WTC11 (cell line): Measurements from ENCODE around the gene ATG13.

Source experiments
- TF ChIP-seq, protein P1 (sequence below): sonication (generic); formaldehyde crosslinking; IDR thresholded peaks from 2 replicates; pipeline ENCODE4 v1.8.1; 2022; ENCODE audit warnings: low read depth, missing genetic modification reagents, borderline replicate concordance
- TF ChIP-seq, protein P2 (sequence below): fragments of 200-600 bp; IDR thresholded peaks from 2 replicates; pipeline ENCODE4 v1.8.0; 2022; ENCODE audit warnings: antibody characterized with exemption

DNA sequence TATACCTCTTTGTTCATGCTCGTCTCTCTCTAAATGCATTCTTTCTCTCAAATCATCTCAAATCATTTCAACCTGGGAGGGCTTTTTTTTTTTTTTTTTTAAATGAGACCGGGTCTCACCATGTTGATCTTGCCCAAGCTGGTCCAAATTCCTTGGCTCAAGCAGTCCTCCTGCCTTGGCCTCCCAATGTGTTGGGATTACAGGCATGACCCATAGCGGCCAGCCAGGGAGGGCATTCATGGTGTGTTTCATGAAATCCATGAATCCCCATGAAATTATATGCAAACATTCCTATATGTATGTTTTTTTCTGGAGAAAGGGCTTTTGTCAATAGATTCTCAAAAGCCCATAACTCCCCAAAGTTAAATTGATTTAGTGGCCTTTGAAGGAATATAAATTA lies 26.2 kb downstream of the ATG13 start:
- TF ChIP-seq, protein P1, sequence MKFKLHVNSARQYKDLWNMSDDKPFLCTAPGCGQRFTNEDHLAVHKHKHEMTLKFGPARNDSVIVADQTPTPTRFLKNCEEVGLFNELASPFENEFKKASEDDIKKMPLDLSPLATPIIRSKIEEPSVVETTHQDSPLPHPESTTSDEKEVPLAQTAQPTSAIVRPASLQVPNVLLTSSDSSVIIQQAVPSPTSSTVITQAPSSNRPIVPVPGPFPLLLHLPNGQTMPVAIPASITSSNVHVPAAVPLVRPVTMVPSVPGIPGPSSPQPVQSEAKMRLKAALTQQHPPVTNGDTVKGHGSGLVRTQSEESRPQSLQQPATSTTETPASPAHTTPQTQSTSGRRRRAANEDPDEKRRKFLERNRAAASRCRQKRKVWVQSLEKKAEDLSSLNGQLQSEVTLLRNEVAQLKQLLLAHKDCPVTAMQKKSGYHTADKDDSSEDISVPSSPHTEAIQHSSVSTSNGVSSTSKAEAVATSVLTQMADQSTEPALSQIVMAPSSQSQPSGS (CRISPR knock-in tag) = no peak
- TF ChIP-seq, protein P2, sequence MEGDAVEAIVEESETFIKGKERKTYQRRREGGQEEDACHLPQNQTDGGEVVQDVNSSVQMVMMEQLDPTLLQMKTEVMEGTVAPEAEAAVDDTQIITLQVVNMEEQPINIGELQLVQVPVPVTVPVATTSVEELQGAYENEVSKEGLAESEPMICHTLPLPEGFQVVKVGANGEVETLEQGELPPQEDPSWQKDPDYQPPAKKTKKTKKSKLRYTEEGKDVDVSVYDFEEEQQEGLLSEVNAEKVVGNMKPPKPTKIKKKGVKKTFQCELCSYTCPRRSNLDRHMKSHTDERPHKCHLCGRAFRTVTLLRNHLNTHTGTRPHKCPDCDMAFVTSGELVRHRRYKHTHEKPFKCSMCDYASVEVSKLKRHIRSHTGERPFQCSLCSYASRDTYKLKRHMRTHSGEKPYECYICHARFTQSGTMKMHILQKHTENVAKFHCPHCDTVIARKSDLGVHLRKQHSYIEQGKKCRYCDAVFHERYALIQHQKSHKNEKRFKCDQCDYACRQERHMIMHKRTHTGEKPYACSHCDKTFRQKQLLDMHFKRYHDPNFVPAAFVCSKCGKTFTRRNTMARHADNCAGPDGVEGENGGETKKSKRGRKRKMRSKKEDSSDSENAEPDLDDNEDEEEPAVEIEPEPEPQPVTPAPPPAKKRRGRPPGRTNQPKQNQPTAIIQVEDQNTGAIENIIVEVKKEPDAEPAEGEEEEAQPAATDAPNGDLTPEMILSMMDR = no peak
